ENCODE results near the gene BCL11B. TPM values are rescaled to one million over a fixed set of nuclear protein-coding genes. Genes with fewer than 3 reads are reported as not detected.

BCL11B gene
- total RNA-seq, 2 experiments from 2014 or later, result not detected

GRCh38 chr14:99143793-99144192 is 128.2 kb downstream of the BCL11B start:
- Histone ChIP-seq H2AFZ (ENCODE audit: low read length) (no peak overlapping the region), H3K4me1 (ENCODE audit: insufficient read depth, low read length, poor library complexity, severe bottlenecking) (peaks cover 3% of the 10 kb centered on the region)
- POLR2A ChIA-PET, result no interaction called here

DNA sequence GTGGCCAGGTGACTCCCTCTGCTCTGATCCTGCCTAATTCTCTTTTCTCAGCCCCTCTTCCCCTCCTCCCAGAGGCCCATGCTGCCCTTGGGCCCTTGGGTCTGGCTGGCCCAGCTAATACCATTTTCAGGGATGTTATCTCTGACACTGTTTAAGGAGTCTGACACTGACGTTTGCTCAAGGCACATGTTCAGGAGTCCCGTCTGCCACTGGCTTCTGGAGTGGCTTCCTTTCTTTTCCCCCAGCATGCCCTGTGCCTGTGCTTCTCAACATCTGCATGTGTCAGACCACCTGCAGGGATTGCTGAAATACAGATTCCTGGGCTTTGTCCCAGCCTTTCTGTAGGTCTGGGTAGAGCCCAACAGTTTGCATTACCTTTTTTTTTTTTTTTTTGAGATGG is 128.9 kb downstream of the BCL11B start:
- intact Hi-C loops (cut with micrococcal nuclease; ENCODE audit: unreplicated experiment), result no loop called here
- no peak for TF ChIP-seq EZH2phosphoT487 (IDR thresholded peaks at IDR 0.05; ENCODE audit: borderline replicate concordance, low read depth, low read length)
- TF ChIP-seq, protein P1, sequence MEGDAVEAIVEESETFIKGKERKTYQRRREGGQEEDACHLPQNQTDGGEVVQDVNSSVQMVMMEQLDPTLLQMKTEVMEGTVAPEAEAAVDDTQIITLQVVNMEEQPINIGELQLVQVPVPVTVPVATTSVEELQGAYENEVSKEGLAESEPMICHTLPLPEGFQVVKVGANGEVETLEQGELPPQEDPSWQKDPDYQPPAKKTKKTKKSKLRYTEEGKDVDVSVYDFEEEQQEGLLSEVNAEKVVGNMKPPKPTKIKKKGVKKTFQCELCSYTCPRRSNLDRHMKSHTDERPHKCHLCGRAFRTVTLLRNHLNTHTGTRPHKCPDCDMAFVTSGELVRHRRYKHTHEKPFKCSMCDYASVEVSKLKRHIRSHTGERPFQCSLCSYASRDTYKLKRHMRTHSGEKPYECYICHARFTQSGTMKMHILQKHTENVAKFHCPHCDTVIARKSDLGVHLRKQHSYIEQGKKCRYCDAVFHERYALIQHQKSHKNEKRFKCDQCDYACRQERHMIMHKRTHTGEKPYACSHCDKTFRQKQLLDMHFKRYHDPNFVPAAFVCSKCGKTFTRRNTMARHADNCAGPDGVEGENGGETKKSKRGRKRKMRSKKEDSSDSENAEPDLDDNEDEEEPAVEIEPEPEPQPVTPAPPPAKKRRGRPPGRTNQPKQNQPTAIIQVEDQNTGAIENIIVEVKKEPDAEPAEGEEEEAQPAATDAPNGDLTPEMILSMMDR (conservative IDR thresholded peaks at IDR 0.05; ENCODE audit: low read length), result no peak
- no peaks in the 10 kb centered on the region for H3K9me3 ChIP-seq (ENCODE audit: low read length)
- no peak overlapping the region for H2AFZ ChIP-seq (ENCODE audit: low read length)
- H4K20me1 ChIP-seq (ENCODE audit: insufficient read depth, low read length), result no peaks in the 10 kb centered on the region
- H3K27ac ChIP-seq (ENCODE audit: low read depth, low read length, poor library complexity, severe bottlenecking), result no peak overlapping the region
- no peak overlapping the region for H3K4me3 ChIP-seq (ENCODE audit: low read depth, low read length, poor library complexity, severe bottlenecking)
- no peak overlapping the region for H3K4me2 ChIP-seq (ENCODE audit: low read length)
- POLR2A ChIA-PET, result no interaction called here
- peaks cover 3% of the 10 kb centered on the region for H3K4me1 ChIP-seq (ENCODE audit: insufficient read depth, low read length, poor library complexity, severe bottlenecking)
- no peaks in the 10 kb centered on the region for H3K36me3 ChIP-seq (ENCODE audit: insufficient read depth, low read length)
- no peaks in the 10 kb centered on the region for H3K9me2 ChIP-seq (ENCODE audit: insufficient read depth, low read length)
- no peaks in the 10 kb centered on the region for H3K79me2 ChIP-seq (ENCODE audit: insufficient read depth, low read depth, low read length)
- DNase-seq (ENCODE audit: low spot score), result no peak
- CTCF ChIA-PET (ENCODE audit: unreplicated experiment), result no interaction called here
- BruUV-seq (replicated peaks), result no TSS peak

More at GRCh38 chr14:99143793-99144192, 128.2 kb downstream of the BCL11B start:
- intact Hi-C loops (cut with micrococcal nuclease; ENCODE audit: unreplicated experiment), result no loop called here
- Histone ChIP-seq H3K27ac (ENCODE audit: low read depth, low read length, poor library complexity, severe bottlenecking) (no peak overlapping the region), H3K9me2 (ENCODE audit: insufficient read depth, low read length) (no peaks in the 10 kb centered on the region), H3K4me3 (ENCODE audit: low read depth, low read length, poor library complexity, severe bottlenecking) (no peak overlapping the region), H3K36me3 (ENCODE audit: insufficient read depth, low read length) (no peaks in the 10 kb centered on the region), H4K20me1 (ENCODE audit: insufficient read depth, low read length) (no peaks in the 10 kb centered on the region), H3K9me3 (ENCODE audit: low read length) (no peaks in the 10 kb centered on the region), H3K4me2 (ENCODE audit: low read length) (no peak overlapping the region), H3K79me2 (ENCODE audit: insufficient read depth, low read depth, low read length) (no peaks in the 10 kb centered on the region)
- BruUV-seq (replicated peaks), result no TSS peak
- CTCF ChIA-PET (ENCODE audit: unreplicated experiment), result no interaction called here
- TF ChIP-seq EZH2phosphoT487 (IDR thresholded peaks at IDR 0.05; ENCODE audit: borderline replicate concordance, low read depth, low read length), result no peak
- TF ChIP-seq, protein P1 (conservative IDR thresholded peaks at IDR 0.05; ENCODE audit: low read length), result no peak
- no peak for DNase-seq (ENCODE audit: low spot score)

- BruUV-seq (replicated peaks), result no TSS peak
- Histone ChIP-seq H3K4me3 (ENCODE audit: low read depth, low read length, poor library complexity, severe bottlenecking) (no peak overlapping the region), H4K20me1 (ENCODE audit: insufficient read depth, low read length) (no peaks in the 10 kb centered on the region), H3K79me2 (ENCODE audit: insufficient read depth, low read depth, low read length) (no peaks in the 10 kb centered on the region), H2AFZ (ENCODE audit: low read length) (no peak overlapping the region), H3K9me2 (ENCODE audit: insufficient read depth, low read length) (no peaks in the 10 kb centered on the region), H3K27ac (ENCODE audit: low read depth, low read length, poor library complexity, severe bottlenecking) (no peak overlapping the region), H3K9me3 (ENCODE audit: low read length) (no peaks in the 10 kb centered on the region), H3K4me2 (ENCODE audit: low read length) (no peak overlapping the region), H3K36me3 (ENCODE audit: insufficient read depth, low read length) (no peaks in the 10 kb centered on the region), H3K4me1 (ENCODE audit: insufficient read depth, low read length, poor library complexity, severe bottlenecking) (peaks cover 3% of the 10 kb centered on the region)
- CTCF ChIA-PET (ENCODE audit: unreplicated experiment), result no interaction called here
- POLR2A ChIA-PET, result interaction anchor here (0.7 kb wide), 1 partner anchor 127 kb away, joined by 3 read pairs; no protein-coding TSS in a partner anchor
- DNase-seq (ENCODE audit: low spot score), result no peak
- intact Hi-C loops (cut with micrococcal nuclease; ENCODE audit: unreplicated experiment), result no loop called here
- TF ChIP-seq, protein P1 (conservative IDR thresholded peaks at IDR 0.05; ENCODE audit: low read length), result no peak
- TF ChIP-seq EZH2phosphoT487 (IDR thresholded peaks at IDR 0.05; ENCODE audit: borderline replicate concordance, low read depth, low read length), result no peak
Observed at GRCh38 chr14:99141236-99141635, 130.8 kb downstream of the BCL11B start.

Data from OCI-LY7 (cell line).